Stomach (tissue), 4 donors: Measurements from ENCODE around the gene OGA.

ENCODE experiments used
- EP300 ChIP-seq: sonication (generic); formaldehyde crosslinking; IDR thresholded peaks from one replicate; pipeline ENCODE4 v1.6.1; 2017; ENCODE audit warnings: antibody characterized with exemption
- POLR2A ChIP-seq, 4 donors: fragments of 450-650 bp; IDR thresholded peaks; one replicate each; pipeline ENCODE4 v1.6.1; 2016; ENCODE audit warnings: antibody characterized with exemption in 4 of 4, control low read depth in 2 of 4, mild to moderate bottlenecking in 1 of 4, moderate library complexity in 1 of 4
- TF ChIP-seq, protein P1 (sequence below), 7 experiments: fragments of 450-650 bp in 4 of 7; fragments of 200-600 bp in 3 of 7; sonication (generic) in 3 of 7; IDR thresholded peaks; one replicate each; pipeline ENCODE4 v1.5.1; 2016 to 2019; ENCODE audit warnings: antibody characterized with exemption in 7 of 7, control low read depth in 2 of 7, mild to moderate bottlenecking in 1 of 7

DNA sequence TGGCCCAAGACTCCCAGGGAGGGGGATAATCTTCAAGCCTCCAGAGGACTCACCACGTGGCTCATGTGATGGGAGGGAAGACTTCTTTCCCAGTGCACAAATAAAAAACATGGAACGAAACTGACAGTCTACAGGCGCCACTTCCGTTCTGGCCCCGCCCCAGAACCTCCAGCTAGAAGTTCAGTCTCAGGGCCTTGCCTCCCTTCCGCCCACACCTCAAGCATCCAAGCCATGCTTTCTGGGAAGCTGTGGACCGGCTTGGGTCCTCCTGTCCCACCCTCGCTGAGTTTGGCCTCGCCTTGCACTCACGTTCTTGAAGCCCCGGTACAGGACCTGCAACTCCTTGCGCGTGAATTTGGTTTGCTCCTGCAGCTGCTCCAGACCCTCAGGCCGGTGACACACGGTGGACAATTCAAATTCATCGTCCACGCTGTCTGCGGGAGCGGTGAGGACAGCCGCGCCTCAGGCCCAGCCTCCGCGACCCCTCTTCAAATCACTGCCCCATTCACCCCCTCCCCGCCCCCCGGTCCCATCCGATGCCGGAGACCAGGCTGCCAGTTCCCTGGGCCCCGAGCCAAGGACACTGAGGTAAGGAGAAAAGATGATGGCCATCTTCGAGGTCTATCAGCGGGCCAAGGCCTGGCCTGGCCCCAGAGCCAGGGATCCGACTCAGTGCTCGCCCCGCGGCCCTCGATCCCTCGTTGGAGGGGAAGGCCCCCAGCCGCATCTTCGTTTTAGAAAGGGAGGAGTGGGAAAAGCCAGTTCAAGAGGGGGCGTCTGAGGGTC lies 10.7 kb upstream of the OGA start:
- TF ChIP-seq POLR2A (IDR thresholded peaks at IDR 0.05), result no peak
- TF ChIP-seq, protein P1, sequence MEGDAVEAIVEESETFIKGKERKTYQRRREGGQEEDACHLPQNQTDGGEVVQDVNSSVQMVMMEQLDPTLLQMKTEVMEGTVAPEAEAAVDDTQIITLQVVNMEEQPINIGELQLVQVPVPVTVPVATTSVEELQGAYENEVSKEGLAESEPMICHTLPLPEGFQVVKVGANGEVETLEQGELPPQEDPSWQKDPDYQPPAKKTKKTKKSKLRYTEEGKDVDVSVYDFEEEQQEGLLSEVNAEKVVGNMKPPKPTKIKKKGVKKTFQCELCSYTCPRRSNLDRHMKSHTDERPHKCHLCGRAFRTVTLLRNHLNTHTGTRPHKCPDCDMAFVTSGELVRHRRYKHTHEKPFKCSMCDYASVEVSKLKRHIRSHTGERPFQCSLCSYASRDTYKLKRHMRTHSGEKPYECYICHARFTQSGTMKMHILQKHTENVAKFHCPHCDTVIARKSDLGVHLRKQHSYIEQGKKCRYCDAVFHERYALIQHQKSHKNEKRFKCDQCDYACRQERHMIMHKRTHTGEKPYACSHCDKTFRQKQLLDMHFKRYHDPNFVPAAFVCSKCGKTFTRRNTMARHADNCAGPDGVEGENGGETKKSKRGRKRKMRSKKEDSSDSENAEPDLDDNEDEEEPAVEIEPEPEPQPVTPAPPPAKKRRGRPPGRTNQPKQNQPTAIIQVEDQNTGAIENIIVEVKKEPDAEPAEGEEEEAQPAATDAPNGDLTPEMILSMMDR (IDR thresholded peaks at IDR 0.05), result no peak
- TF ChIP-seq EP300, result no peak
